NK-92 (cell line): ENCODE measurements around the gene RAB34.

Source experiments
- DNase-seq: peaks from one replicate; lab custom pipeline; 2025; ENCODE audit not compliant: unreplicated experiment; lab: John Stamatoyannopoulos, UW

Gene RAB34

GRCh38 chr17:28686296-28686695 lies 31.4 kb downstream of the RAB34 start:
- no peak for DNase-seq

- no peak for DNase-seq
Observed at GRCh38 chr17:28685366-28685765, 32.3 kb downstream of the RAB34 start.

- no peak for DNase-seq
Observed at GRCh38 chr17:28684963-28685362, 32.7 kb downstream of the RAB34 start.

- no peak for DNase-seq
Observed at GRCh38 chr17:28682655-28683054, 35.0 kb downstream of the RAB34 start.

GRCh38 chr17:28675980-28676379 lies 41.7 kb downstream of the RAB34 start:
- no peak for DNase-seq

GRCh38 chr17:28675490-28675889 lies 42.2 kb downstream of the RAB34 start:
- DNase-seq, result no peak

- DNase-seq, result no peak
Observed at GRCh38 chr17:28669918-28670317, 47.8 kb downstream of the RAB34 start.

- no peak for DNase-seq
Observed at GRCh38 chr17:28667870-28668269, 49.8 kb downstream of the RAB34 start.

GRCh38 chr17:28665994-28666393 lies 51.7 kb downstream of the RAB34 start:
- no peak for DNase-seq
